DMS53 (cell line): ENCODE data around the gene ZNF420.
"Not testable (repeated sequence)": the region's sequence is repeated elsewhere in the genome, so short reads cannot be mapped to it uniquely, and the experiment has no call there.

ENCODE experiments used
- DNase-seq: peaks from one replicate; lab custom pipeline; 2025; lab: John Stamatoyannopoulos, UW

ZNF420 gene

GRCh38 chr19:37077934-37078716, at the start of gene ZNF420:
ZNF420 (plus strand) TSS chr19:37078433; CDS start chr19:37089119, 10,686 bp downstream.
- DNase-seq, result peak; percentile 99

GRCh38 chr19:37045140-37045539, 33.1 kb upstream of the ZNF420 start:
- no peak for DNase-seq

GRCh38 chr19:37055330-37055729, 22.9 kb upstream of the ZNF420 start:
- no peak for DNase-seq

GRCh38 chr19:37056776-37057175, 21.5 kb upstream of the ZNF420 start:
- no peak for DNase-seq

- no peak for DNase-seq
These were observed 19.1 kb upstream of the ZNF420 start for GRCh38 chr19:37059142-37059541.

- DNase-seq, result not testable (repeated sequence)
These were observed 13.3 kb upstream of the ZNF420 start for GRCh38 chr19:37064886-37065285.

GRCh38 chr19:37074111-37074510, 4.1 kb upstream of the ZNF420 start:
- no peak for DNase-seq

GRCh38 chr19:37074819-37075362, 3.3 kb upstream of the ZNF420 start:
- DNase-seq, result no peak

- not testable (repeated sequence) for DNase-seq
These were observed 1.7 kb upstream of the ZNF420 start for GRCh38 chr19:37076524-37076923.

- no peak for DNase-seq
These were observed 716 bp upstream of the ZNF420 start for GRCh38 chr19:37077501-37077933.

GRCh38 chr19:37078717-37079032, 442 bp downstream of the ZNF420 start:
- DNase-seq, result peak; percentile 41

- no peak for DNase-seq
These were observed 1.0 kb downstream of the ZNF420 start for GRCh38 chr19:37079238-37079637.

- DNase-seq, result no peak
These were observed 4.1 kb downstream of the ZNF420 start for GRCh38 chr19:37082307-37082706.

GRCh38 chr19:37087110-37087509, 8.9 kb downstream of the ZNF420 start:
- no peak for DNase-seq

- DNase-seq, result peak; percentile 16
These were observed 17.6 kb downstream of the ZNF420 start for GRCh38 chr19:37095859-37096258.

- no peak for DNase-seq
These were observed 20.3 kb downstream of the ZNF420 start for GRCh38 chr19:37098570-37098969.

- DNase-seq, result not testable (repeated sequence)
These were observed 25.9 kb downstream of the ZNF420 start for GRCh38 chr19:37104135-37104534.

GRCh38 chr19:37111753-37112152, 33.5 kb downstream of the ZNF420 start:
- DNase-seq, result peak; percentile 73

- peak; percentile 54 for DNase-seq
These were observed 35.8 kb downstream of the ZNF420 start for GRCh38 chr19:37114001-37114400.

GRCh38 chr19:37122093-37122492, 43.9 kb downstream of the ZNF420 start:
- not testable (repeated sequence) for DNase-seq

- peak; percentile 56 for DNase-seq
These were observed 50.0 kb downstream of the ZNF420 start for GRCh38 chr19:37127999-37128820.

- no peak for DNase-seq
These were observed 50.6 kb downstream of the ZNF420 start for GRCh38 chr19:37128821-37129177.

- DNase-seq, result no peak
These were observed 57.9 kb downstream of the ZNF420 start for GRCh38 chr19:37136111-37136510.
